ENCODE measurements around the gene DIPK2B.

GRCh38 chrX:45154033-45154360 is 46.7 kb downstream of the DIPK2B start:
- TF ChIP-seq, protein P1, sequence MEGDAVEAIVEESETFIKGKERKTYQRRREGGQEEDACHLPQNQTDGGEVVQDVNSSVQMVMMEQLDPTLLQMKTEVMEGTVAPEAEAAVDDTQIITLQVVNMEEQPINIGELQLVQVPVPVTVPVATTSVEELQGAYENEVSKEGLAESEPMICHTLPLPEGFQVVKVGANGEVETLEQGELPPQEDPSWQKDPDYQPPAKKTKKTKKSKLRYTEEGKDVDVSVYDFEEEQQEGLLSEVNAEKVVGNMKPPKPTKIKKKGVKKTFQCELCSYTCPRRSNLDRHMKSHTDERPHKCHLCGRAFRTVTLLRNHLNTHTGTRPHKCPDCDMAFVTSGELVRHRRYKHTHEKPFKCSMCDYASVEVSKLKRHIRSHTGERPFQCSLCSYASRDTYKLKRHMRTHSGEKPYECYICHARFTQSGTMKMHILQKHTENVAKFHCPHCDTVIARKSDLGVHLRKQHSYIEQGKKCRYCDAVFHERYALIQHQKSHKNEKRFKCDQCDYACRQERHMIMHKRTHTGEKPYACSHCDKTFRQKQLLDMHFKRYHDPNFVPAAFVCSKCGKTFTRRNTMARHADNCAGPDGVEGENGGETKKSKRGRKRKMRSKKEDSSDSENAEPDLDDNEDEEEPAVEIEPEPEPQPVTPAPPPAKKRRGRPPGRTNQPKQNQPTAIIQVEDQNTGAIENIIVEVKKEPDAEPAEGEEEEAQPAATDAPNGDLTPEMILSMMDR (IDR thresholded peaks at IDR 0.05): no peak
- no peak for TF ChIP-seq EZH2 (IDR thresholded peaks at IDR 0.05; ENCODE audit: borderline replicate concordance, insufficient read depth, low read depth, low read length, poor library complexity, severe bottlenecking)

Measured in B cell (primary cell).